ENCODE results near the gene NOL12. TPM values are rescaled to one million over a fixed set of nuclear protein-coding genes. Genes with fewer than 3 reads are reported as not detected.
"Not testable (repeated sequence)": the region's sequence is repeated elsewhere in the genome, so short reads cannot be mapped to it uniquely, and the experiment has no call there.

Gene NOL12, protein sequence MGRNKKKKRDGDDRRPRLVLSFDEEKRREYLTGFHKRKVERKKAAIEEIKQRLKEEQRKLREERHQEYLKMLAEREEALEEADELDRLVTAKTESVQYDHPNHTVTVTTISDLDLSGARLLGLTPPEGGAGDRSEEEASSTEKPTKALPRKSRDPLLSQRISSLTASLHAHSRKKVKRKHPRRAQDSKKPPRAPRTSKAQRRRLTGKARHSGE
- total RNA-seq = 15.2 TPM
- long read RNA-seq, transcript NOL12-202 (7 exons, 945 nt) = minor isoform, 7 of 24 reads
- long read RNA-seq, transcript NOL12-201 (6 exons, 2,854 nt) = major isoform, 13 of 24 reads
- long read RNA-seq, partial matches to known transcripts = 1 of 24 reads
- long read RNA-seq, other reads (novel, unspliced or antisense) = 1 of 24 reads

DNA sequence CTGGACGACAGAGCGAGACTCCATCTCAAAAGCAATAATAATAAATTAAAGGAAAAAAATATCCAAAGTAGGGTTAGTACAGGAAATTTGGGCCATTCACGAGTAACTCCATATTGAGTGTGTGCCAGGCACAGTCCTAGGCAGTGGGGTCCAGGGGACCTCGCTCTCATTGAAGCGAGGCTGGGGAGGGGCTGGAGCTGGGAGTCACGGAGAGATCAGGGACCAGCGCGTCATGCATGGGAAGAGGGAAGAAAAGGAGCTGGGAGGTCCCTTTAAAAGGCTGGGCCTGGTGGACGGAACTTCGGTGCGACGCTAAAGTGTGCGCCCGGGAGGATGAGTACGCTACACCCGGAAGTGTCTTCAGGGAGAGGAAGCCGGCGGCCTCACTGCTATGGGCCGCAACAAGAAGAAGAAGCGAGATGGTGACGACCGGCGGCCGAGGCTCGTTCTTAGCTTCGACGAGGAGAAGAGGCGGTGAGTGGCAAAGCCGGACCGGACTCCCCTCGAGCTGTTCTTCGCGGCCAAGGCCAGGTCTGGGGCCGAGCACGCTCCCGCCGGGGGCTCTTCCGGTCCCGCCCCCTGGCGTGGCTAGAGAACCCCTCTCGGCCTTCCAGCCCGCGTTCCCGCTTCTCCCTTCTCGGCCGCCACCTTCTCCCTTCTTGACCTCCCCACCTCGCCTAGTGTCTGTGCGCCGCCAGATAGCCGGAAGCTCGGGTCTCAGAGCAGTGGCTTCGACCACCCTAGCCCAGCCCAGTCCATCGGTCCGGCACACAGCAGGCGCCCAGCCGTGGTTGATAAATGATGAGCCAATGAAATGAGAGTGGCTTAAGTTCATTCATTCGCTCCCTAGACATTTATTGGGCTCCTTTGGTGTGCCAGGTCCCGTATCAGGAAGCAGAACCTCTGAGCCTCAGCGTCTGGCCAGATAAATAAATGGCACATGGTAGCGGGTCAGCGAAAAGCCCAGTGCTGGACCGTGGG lies at the start of gene NOL12:
NOL12 (plus strand) TSS at position 342 of the 981 bp plus-strand sequence; CDS start at position 392, 50 bp downstream.
- intact Hi-C loops (cut with DNase I) = loop anchor here (2.0 kb wide), 1 partner anchor 77 kb away; the partner anchor contains the start of gene GGA1
- DNase-seq (ENCODE audit: low spot score) = peak; percentile 94

DNA sequence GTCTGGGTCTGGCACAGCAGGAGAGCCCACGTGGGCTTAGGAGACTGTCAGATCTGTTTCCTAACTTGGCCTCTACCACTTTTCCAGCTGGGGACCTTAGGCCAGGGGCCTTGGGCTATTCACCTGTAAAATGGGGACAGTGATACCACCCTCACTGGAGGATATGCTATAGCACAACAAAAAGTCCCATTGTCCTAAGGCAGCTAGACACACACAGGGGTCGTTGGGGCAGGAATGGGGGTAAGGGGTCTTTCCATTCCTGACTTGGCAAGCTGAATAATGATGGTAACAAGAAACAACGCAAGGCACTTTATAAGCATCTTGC lies 49.2 kb upstream of the NOL12 start:
- intact Hi-C loops (cut with DNase I) = no loop called here
- DNase-seq (ENCODE audit: low spot score) = no peak

DNA sequence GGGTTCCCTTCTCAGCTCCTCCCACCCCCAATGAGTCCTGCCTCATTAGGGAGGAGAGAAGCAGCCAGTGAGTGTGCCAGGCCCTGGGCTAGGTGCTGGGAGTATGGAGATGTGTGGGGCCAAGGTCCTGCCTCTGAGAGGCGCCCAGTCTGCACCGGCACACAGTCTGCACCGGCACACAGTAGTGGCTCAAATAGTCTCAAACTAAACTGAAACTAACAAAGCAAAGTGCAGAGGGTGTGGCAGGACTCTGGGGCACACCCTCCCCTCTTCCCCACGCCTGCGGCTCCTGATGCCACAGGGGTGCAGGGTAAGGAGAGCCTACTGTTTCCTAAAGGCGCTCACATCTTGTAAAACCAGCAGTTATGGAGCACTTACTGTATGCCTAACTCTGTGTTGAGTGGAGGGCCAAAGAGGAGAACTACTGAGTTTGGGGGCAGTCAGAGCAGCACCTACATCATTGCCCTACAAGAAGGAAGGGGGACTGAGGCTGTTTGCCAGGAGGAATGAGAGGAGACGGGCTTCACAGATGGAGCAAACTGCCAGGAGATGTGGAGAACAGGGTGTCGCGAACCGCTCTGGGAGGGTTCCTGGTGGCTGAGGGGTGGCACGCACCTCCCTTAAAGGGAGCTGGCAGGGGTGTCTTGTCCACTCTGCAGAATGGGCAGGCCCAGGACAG lies 47.6 kb upstream of the NOL12 start:
- intact Hi-C loops (cut with DNase I) = no loop called here
- no peak for DNase-seq (ENCODE audit: low spot score)

DNA sequence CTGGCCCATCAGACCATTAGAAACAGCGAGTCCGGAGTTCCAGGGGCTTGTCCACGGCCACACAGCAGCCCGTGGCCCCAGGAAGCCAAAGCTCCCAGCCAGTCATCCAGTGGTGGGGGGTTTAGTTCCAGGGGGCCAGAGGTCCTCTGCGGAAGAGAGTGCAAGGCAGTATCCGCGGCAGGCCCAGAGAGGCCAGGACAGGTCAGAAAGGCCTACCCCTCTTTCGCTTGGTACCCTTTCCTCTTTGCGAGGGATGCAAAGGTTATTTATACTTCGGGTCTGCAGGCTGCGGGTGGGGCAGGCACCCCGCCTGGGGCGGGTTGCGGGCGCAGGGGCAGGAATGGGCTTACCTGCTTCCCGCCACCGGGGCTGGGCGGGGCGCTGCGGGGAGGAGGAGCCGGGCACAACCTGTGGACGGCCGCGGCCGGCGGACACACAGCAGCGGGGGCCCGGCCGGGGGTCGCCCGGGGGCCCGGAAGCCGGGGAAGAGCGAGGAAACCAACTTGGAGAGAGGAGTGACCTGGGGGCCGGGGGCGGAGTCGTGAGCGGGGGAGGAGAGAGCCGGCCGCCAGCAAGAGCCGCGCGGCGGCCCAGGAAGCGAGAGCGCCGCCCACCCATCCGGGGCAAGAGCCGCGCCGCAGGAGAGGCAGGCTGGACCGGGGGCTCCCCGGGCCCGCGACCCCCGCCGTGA lies 46.9 kb upstream of the NOL12 start, which contains the start of gene SH3BP1:
SH3BP1 (plus strand) TSS at position 600 of the 691 bp plus-strand sequence. CDS start 119 bp downstream, outside the sequence.
- no peak for DNase-seq (ENCODE audit: low spot score)
- intact Hi-C loops (cut with DNase I) = no loop called here

DNA sequence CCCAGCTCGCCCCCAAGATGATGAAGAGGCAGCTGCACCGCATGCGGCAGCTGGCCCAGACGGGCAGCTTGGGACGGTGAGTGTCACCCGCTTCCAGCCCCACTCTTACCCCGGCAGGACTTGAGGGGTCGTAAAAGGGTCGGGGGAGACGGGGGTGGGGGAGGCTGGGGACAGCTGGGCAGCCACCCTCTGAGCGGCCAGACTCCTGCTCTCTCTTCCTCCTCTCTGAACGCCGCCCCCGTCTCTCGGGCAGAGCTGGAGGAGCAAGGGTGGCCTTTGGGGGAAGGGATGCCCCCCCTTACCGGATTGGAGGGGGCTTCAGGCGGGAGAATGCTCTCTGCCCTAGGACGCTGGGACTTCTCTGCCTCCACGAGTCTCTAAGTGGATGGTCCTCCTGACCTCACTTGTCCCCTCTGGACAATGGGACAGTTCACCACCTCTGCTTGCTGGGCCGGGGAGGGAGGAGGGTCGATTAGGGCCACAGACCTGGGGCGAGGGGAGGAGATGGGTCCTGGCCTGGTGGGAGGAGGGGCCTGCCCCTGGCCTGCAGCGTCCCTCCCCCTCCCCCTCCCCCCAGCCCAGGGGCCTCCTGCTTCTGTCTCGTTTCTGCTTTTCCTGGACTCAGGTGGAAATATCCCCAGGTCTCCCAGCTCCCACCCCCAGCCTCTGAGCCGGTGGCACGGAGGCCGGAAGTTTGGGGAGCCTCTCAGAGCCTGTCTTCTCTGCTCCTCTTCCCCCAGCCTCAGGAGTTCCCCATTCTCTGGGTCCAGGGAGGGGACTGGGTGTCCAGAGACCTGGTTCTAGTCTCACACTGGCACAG lies 46.2 kb upstream of the NOL12 start:
- no peak for DNase-seq (ENCODE audit: low spot score)
- intact Hi-C loops (cut with DNase I) = no loop called here

DNA sequence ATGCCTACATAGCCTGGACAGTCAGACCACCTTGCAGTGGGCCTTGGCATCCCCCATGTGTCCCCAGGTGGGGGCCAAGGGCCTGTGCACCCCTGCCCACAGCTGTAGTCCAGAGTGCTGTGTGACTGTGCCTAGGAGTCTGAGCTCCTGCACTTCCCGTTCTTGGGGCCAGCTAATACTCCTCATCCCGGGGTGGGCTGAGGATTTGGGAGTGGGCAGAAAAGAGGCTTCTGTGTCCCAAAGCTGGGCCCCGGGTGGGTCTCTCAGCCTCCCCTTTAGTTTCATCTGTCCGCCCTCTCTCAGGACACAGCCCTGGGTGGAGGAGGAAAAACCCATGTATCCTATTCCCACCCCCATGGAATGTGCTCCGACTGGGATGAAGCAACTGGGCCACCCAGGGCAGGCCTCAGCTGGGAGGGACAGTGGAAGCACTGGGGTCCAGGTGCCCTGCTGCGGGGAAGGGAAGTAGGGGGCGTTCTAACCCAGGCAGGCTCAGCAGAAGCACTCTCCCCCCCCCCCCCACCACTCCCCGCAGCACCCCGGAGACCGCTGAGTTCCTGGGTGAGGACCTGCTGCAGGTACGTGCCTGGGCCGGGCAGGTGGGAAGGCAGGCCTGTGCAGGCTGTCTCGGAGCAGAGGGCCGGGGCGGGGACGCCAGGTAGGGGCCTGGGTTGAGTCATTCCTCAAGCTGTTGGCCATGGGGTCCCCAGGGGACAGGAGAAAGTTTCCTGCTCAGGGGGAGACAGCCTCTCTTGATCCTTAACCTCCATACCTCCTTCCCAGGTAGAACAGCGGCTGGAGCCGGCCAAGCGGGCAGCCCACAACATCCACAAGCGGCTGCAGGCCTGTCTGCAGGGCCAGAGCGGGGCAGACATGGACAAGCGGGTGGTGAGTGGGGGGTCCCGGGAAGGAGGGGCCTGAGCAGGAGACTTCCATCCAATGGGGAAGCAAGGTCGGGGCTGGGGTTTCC lies 45.3 kb upstream of the NOL12 start:
- intact Hi-C loops (cut with DNase I) = no loop called here
- no peak for DNase-seq (ENCODE audit: low spot score)

DNA sequence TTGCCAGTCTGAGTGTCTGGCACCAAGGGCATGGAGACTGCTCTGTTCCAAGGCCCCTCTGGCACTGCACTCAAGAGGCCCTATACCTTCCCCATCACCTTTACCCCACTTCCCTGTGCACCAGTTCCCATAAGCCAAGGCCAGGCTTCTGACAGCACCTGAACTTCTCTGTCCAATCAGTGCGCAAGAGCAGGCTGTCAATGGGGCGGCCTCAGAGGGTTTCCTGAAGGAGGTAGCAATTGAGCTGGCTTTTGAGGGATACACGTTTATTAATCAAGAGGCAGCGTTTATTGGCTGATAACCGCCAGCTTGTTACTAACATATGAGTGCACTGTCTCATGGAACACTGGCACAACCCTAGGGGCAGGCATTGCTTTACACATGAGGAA lies 44.6 kb upstream of the NOL12 start:
- intact Hi-C loops (cut with DNase I) = no loop called here
- no peak for DNase-seq (ENCODE audit: low spot score)

DNA sequence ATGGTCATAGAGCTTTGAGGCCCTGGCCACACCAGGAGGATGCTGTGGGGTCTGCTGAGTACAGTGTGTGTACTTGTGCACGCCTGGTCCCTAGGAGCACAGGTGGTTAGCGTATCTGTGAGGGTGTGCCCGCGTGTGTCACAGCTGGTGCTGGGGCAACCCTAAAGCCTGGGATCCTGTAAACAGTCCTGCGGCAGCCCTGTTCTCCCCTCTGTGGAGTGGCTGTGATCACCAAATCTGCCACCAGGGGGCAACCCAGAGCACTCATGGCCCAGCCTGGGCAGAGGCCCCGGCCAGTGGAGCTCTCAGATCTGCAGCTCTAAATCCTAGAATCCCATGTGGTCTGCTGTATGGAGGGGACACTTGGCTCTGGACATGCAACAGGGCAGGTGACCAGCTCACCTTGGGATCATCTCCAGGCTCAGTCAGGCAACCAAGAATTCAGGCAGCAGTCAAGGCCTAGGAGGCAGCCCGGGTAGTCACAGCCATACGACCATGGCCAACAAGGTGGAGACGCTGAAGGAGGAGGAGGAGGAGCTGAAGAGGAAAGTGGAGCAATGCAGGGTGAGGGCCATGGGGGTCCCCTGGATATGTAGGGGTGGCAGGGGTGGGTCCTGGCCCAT lies 42.8 kb upstream of the NOL12 start:
- DNase-seq (ENCODE audit: low spot score) = peak; percentile 92
- intact Hi-C loops (cut with DNase I) = loop anchor here (2.0 kb wide), 1 partner anchor 37 kb away; no protein-coding TSS in a partner anchor

DNA sequence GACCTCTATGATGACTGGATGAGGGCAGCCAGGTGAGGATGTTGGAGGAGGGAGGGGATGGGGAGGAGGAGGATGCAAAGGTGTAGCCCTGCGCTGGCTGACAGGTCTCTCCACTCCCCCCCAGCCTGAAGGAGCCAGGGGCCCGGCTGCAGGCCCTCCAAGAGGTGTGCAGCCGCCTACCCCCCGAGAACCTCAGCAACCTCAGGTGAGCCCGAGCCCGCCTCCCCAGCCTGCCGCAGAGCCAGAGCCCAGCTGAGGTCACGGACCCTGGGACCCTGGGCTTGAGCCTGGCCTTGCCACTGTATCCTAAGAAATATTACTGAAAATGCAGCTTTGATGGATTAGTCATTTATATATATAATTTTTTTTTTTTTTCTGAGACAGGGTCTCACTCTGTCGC lies 38.8 kb upstream of the NOL12 start:
- DNase-seq (ENCODE audit: low spot score) = no peak
- intact Hi-C loops (cut with DNase I) = loop anchor here (5.0 kb wide), 1 partner anchor 145 kb away; no protein-coding TSS in a partner anchor

DNA sequence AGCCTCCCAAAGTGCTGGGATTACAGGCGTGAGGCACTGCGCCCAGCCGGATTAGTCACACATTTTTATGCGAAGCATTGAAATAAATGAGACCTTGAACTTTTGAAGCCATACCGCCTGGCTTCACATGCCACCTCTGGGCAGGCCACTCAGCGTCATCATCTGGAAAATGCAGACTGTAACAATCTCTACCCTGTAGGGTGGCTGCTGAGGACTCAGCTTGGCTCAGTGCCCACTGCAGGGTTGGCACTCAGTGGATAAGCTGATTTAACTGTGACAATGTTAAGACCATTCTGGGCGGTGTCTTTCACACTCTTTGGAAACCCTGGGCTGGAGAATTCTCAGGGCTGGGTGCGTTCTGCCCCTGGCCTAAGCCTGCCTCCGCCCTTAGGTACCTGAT lies 38.2 kb upstream of the NOL12 start:
- intact Hi-C loops (cut with DNase I) = loop anchor here (5.0 kb wide), 1 partner anchor 144 kb away; no protein-coding TSS in a partner anchor
- no peak for DNase-seq (ENCODE audit: low spot score)

DNA sequence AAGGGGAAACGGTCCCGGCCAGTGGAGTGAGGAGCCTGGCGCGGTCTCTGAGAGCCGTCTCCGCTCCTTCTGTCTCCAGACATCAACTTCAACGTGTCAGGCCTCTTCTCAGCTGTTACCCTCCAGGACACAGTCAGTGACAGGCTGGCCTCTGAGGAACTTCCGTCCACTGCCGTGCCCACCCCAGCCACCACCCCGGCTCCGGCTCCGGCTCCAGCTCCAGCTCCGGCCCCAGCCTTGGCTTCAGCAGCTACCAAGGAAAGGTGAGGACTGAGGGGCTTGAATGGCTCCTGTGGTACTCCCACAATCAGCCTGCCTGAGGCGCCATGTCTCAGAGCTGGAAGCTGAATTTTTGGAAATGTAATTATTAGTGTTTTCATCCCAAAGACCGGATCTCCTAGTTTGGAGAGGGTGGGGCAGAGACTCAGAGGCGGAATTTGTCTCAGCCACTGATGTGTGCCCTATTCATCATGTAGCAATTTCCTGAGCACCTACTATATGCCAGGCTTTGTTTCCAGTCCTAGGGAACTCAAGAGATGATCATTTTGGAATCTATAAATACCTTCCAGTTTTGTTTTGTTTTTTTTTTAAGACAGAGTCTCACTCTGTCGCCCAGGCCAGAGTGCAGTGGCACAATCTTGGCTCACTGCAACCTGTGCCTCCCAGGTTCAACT lies 35.5 kb upstream of the NOL12 start:
- no peak for DNase-seq (ENCODE audit: low spot score)
- intact Hi-C loops (cut with DNase I) = no loop called here

DNA sequence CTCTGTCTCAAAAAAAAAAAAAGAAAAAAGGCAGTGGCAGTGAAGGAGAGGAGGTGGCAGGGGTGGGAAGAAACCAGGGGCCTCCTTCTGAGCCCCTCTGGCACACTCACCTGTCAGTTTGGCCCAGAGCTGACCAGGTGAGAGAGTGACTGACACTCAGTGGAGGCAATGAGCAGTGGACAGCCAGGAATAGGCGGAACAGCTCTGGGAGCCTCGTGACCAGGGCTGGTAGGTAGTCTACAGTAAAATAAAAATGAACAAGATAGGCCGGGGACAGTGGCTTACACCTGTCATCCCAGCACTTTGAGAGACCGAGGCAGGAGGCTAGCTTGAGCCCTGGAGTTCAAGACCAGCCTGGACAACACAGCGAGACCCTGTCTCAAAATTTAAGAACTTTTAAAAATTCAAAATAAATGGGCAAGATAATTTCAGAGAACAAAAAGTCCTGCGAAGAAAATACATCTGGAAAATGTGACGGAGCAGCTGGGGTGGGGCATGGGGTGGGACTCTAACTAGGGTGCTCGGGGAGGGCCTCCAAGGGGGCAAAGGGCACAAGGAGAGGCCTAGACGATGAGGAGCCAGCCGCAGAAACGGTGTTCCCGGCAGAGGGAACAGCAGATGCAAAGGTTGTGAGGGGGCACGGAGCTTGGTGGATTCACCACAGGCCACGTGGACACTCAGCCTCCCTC lies 31.4 kb upstream of the NOL12 start:
- no peak for DNase-seq (ENCODE audit: low spot score)
- intact Hi-C loops (cut with DNase I) = no loop called here

DNA sequence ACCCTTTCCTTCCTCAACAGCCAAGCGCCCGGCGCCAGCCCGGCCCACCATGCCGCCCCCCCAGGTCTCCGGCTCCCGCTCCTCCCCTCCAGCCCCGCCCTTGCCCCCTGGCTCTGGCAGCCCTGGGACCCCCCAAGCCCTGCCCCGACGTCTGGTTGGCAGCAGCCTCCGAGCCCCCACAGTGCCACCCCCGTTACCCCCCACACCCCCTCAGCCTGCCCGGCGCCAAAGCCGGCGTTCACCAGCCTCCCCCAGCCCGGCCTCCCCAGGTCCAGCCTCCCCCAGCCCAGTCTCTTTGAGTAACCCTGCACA lies 30.9 kb upstream of the NOL12 start:
- no peak for DNase-seq (ENCODE audit: low spot score)
- intact Hi-C loops (cut with DNase I) = no loop called here

DNA sequence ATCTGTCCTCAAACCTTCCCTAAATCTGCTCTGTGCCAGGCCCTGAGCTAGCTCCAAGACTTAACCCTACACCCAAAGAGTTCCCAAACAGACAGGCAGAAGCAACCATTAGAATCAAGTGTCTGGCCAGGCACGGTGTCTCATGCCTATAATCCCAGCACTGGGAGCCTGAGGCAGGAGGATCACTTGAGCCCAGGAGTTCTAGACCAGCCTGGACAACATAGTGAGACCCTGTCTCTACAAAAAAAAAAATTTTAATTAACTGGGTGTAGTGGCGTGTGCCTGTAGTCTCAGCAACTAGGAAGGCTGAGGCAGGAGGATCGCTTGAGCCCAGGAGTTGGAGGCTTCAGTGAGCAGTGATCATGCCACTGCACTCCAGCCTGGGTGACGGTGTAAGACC lies 29.6 kb upstream of the NOL12 start:
- intact Hi-C loops (cut with DNase I); DNase-seq (ENCODE audit: low spot score): not testable (repeated sequence)

DNA sequence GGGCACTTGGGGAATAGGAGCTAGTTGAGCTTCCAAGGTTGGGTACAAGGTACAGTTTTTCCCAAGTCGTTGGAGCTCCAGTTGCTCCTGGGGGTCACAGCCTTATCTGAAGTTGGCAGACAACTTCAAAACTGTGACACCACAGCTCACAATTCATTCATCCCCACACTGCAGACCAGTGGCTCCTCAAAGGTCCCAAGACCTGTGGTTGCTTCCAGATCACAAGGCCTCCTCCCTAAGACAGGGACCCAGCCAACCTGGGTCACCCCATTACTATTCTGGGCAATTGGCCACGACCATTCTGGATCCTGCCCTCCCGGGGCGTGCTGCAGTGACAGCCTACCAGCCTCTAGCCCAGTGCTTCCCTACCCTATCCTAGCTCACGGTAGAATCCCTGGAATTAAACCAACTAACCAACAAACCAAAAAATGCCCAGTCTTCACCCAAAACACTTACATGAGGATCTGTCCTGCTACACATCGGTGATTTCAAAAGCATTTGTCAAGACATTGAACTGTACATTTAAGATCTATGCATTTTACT lies 28.5 kb upstream of the NOL12 start:
- DNase-seq (ENCODE audit: low spot score) = no peak
- intact Hi-C loops (cut with DNase I) = no loop called here
